Suppressor macrophage treated with lipopolysaccharide for 4 hours (primary cell): ENCODE measurements around the gene PSMC3IP.
A peak's percentile ranks its signal among the peaks of the same experiment; 100 is the strongest.

Experiments
- DNase-seq: peaks from one replicate; pipeline ENCODE4 v3.0.0-alpha.2; 2020

Gene PSMC3IP

GRCh38 chr17:42584880-42585279 is 7.4 kb upstream of the PSMC3IP start:
- DNase-seq: peak; percentile 75

GRCh38 chr17:42581744-42582270 is 4.3 kb upstream of the PSMC3IP start:
- DNase-seq: no peak

GRCh38 chr17:42579794-42580551 is 2.4 kb upstream of the PSMC3IP start:
- no peak for DNase-seq

GRCh38 chr17:42578282-42578869 is 847 bp upstream of the PSMC3IP start:
- peak; percentile 77 for DNase-seq

- DNase-seq: no peak
Observed at GRCh38 chr17:42577140-42577531, 393 bp downstream of the PSMC3IP start.

GRCh38 chr17:42574463-42574862 is 3.1 kb downstream of the PSMC3IP start:
- DNase-seq: no peak

GRCh38 chr17:42573095-42573494 is 4.4 kb downstream of the PSMC3IP start:
- no peak for DNase-seq

- DNase-seq: no peak
Observed at GRCh38 chr17:42571435-42572225, 5.9 kb downstream of the PSMC3IP start.

GRCh38 chr17:42568341-42569111 is 9.0 kb downstream of the PSMC3IP start:
- DNase-seq: no peak

GRCh38 chr17:42566883-42567573 is 10.5 kb downstream of the PSMC3IP start, which contains the start of gene MLX:
MLX (plus strand) TSS chr17:42567100; CDS start chr17:42567125, 25 bp downstream.
- DNase-seq: peak; percentile 98

- no peak for DNase-seq
Observed at GRCh38 chr17:42566215-42566882, 11.2 kb downstream of the PSMC3IP start.

GRCh38 chr17:42565523-42566214 is 11.9 kb downstream of the PSMC3IP start:
- DNase-seq: no peak

- DNase-seq: no peak
Observed at GRCh38 chr17:42564815-42565522, 12.6 kb downstream of the PSMC3IP start.

GRCh38 chr17:42563950-42564349 is 13.6 kb downstream of the PSMC3IP start:
- DNase-seq: no peak

GRCh38 chr17:42563543-42563942 is 14.0 kb downstream of the PSMC3IP start:
- DNase-seq: no peak

- DNase-seq: no peak
Observed at GRCh38 chr17:42563143-42563509, 14.4 kb downstream of the PSMC3IP start.

GRCh38 chr17:42562388-42563142 is 15.0 kb downstream of the PSMC3IP start:
- peak; percentile 78 for DNase-seq

GRCh38 chr17:42561897-42562387 is 15.6 kb downstream of the PSMC3IP start, which contains the start of gene COASY:
COASY (plus strand) TSS chr17:42562148; CDS start chr17:42562623, 475 bp downstream.
- DNase-seq: peak; percentile 99

GRCh38 chr17:42560246-42560645 is 17.3 kb downstream of the PSMC3IP start:
- no peak for DNase-seq
